Left cardiac atrium (tissue), 4 donors: ENCODE measurements around the gene COL9A1. TPM values are rescaled to one million over a fixed set of nuclear protein-coding genes. Genes with fewer than 3 reads are reported as not detected.
"Not testable (repeated sequence)": the region's sequence is repeated elsewhere in the genome, so short reads cannot be mapped to it uniquely, and the experiment has no call there.

Experiments used
- ATAC-seq, 2 donors: fragments of 200-7000 bp; cut with Tn5 transposase; one replicate each; pipeline ENCODE4 v1.9.1; 2020; ENCODE audit warnings: mild to moderate bottlenecking in 2 of 2, moderate library complexity in 2 of 2
- DNase-seq: peaks from one replicate; pipeline ENCODE4 v3.0.0-alpha.2; 2020
- intact Hi-C, 2 donors: fragments of 100-400 bp; cut with DNase I; formaldehyde crosslinking; loops; one replicate each; pipeline versions ENCODE4 v1.14.1 to v1.15.1; 2022 to 2023
- long read RNA-seq: library from polyadenylated mRNA; unstranded; transcript quantifications from one replicate; pipeline ENCODE4 v2.0.0, GENCODE V29; 2021
- total RNA-seq, 2 donors: library from RNA; stranded (reverse); fragmentation: NEBNext Ultra II Directional; extraction: Animal tissue kit (Norgen Biotek cat#: 25700); gene quantifications; one replicate each; pipeline ENCODE4 v1.2.1, GENCODE V29; 2021
- donor health status: DM: no; HTN: yes; CAD: no.
- donor health status: DM: no; HTN: yes; CAD: no; lungs with severe emphysema.
- donor health status: DM: yes; HTN: yes; CAD: no.
- donor health status: Dilated cardiomyopathy.

COL9A1 gene
- under 1 TPM; 0.29 to 0.37 TPM for total RNA-seq
- long read RNA-seq, partial matches to known transcripts = 0 of 1 reads
- long read RNA-seq, other reads (novel, unspliced or antisense) = 0 of 1 reads

- ATAC-seq = no peak
- no peak for DNase-seq
- intact Hi-C loops = loop anchor here in 1 of 2 donors (10.0 kb wide), 1 partner anchor 712 kb away; no protein-coding TSS in a partner anchor
Observed at GRCh38 chr6:70303034-70303525, at the start of gene COL9A1. Gene COL9A1, minus strand, starts transcription at chr6:70303084. Its CDS starts 160 bp downstream, at chr6:70302924.

- DNase-seq = no peak
- intact Hi-C loops = no loop called here
- ATAC-seq = no peak
Observed at GRCh38 chr6:70351461-70351860, 48.6 kb upstream of the COL9A1 start.

DNA sequence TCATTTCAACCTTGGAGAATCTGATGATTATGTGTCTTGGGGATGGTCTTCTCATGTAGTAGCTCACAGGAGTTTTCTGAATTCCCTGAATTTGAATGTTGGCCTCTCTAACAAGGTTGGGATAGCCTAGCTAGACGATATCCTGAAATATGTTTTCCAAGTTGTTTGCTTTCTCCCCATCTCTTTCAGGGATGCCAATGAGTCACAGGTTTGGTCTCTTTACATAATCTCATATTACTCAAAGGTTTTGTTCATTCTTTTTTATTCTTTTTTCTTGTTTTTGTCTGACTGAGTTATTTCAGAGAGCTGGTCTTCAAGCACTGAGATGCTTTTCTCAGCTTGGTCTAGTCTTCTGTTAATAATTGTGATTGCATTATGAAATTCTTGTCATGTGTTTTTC, 42.7 kb upstream of the COL9A1 start:
- no peak for DNase-seq
- intact Hi-C loops = no loop called here
- ATAC-seq = no peak

GRCh38 chr6:70343313-70343712, 40.4 kb upstream of the COL9A1 start:
- DNase-seq (no peak), ATAC-seq (no peak)
- intact Hi-C loops = no loop called here

DNA sequence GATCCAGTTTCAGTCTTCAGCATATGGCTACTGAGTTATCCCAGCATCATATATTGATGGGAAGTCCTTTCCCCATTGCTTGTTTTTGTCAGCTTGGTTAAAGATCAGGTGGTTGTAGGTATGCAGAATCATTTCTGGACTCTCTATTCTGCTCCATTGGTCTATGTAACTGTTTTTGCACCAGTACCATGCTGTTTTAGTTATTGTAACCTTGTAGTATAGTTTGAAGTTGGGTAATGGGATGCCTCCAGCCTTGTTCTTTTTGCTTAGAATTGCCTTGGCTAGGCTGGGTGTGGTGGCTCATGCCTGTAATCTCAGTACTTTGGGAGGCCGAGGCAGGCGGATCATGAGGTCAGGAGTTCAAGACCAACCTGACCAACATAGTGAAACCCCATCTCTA, 36.9 kb upstream of the COL9A1 start:
- ATAC-seq, intact Hi-C loops, DNase-seq: not testable (repeated sequence)

DNA sequence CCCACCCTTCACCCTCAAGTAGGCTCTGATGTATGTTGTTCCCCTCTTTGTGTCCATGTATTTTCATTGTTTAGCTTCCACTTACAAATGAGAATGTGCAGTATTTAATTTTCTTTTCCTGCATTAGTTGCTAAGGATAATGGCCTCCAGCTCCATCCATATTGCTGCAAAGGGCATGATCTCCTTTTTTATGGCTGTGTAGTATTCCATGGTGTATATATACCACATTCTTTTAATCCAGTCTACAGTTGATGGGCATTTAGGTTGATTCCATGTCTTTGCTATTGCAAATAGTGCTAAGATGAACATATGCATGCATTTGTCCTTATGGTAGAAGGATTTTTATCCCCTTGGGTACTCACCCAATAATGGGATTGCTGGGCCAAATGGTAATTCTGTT, 35.9 kb upstream of the COL9A1 start:
- ATAC-seq = no peak
- no peak for DNase-seq
- intact Hi-C loops = no loop called here

DNA sequence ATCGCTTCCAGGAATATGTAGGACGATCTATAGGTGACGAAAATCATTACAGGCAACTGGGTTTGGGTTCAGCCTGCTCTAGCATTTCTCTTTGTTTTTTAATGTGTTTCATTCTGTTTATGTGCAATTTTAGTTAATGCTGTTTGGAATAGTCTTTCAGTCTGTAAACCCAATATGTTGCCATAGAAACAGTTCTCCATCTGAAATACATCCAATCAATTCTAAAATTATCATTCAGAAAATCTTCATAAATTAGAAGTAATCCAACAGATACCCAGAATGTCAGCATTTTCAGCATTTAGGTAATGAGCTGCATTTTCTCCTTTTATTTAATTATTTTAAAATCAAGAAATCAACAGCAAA, 34.8 kb upstream of the COL9A1 start:
- intact Hi-C loops = no loop called here
- no peak for ATAC-seq
- DNase-seq = no peak

DNA sequence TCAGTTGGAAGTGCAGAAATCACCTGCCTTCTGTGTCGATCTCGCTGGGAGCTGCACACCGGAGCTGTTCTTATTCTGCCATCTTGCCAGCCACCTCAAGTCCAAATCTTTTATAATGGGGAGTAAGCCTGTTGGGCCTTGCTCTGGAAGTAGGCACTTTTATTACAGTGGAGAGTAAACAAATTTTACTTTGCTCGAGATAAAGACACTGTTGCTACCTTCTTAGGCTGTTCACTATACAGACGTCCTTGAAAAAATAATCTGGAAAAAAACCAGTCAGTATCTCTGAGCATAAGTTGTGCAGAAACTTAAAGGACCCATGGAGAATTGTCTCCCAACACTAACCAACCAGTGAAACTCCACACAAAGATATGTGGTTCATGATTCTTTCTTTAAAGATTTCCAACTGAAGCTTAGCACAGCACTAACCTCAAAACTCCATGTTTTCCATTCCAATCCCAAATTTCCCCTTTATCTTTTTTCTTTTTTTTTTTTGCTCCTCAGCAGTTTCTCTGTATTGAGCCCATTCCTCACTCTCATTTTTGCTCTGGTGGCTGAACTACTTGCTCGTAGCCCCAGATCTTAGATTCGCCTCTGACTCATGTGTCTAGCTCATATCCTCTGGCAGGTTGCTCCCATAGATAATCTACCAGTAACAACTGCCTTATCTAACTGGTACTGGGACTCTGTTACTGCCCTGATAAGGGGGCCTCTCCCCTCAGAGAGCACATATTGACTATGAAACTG, 34.3 kb upstream of the COL9A1 start:
- ATAC-seq (peak in 1 of 2 donors; percentile 64), DNase-seq (no peak)
- intact Hi-C loops = no loop called here

GRCh38 chr6:70327036-70327435, 24.2 kb upstream of the COL9A1 start:
- ATAC-seq (no peak), DNase-seq (no peak)
- intact Hi-C loops = no loop called here

DNA sequence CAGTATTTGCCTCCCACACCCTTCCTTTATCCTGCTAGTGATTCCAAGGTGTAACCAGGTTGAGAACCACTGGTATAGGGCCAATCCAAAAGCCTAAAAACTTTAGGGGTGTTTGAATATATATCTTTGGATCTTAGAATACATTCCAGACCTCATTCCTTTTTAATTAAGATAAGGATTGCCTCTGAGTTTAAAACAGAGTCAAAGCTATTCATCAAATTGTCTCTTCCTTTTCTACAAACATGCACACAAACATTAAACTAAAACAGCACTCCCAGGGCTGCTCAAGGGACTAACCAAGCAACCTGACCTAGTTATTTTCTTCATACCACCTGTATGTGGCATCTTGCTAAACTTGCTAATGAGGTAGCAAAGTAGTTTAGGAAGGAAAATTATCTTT, 22.1 kb upstream of the COL9A1 start:
- ATAC-seq (no peak), DNase-seq (no peak)
- intact Hi-C loops = no loop called here

DNA sequence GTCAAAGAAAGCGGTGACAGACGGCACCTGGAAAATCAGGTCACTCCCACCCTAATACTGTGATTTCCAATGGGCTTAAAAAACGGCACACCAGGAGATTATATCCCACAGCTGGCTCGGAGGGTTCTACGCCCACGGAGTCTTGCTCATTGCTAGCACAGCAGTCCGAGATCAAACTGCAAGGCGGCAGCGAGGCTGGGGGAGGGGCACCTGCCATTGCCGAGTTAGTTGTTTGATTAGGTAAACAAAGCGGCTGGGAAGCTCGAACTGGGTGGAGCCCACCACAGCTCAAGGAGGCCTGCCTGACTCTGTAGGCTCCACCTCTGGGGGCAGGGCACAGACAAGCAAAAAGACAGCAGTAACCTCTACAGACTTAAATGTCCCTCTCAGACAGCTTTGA, 14.9 kb upstream of the COL9A1 start:
- ATAC-seq, DNase-seq, intact Hi-C loops: not testable (repeated sequence)

- DNase-seq (no peak), ATAC-seq (no peak)
- intact Hi-C loops = no loop called here
Observed at GRCh38 chr6:70315079-70315751, 12.3 kb upstream of the COL9A1 start.

DNA sequence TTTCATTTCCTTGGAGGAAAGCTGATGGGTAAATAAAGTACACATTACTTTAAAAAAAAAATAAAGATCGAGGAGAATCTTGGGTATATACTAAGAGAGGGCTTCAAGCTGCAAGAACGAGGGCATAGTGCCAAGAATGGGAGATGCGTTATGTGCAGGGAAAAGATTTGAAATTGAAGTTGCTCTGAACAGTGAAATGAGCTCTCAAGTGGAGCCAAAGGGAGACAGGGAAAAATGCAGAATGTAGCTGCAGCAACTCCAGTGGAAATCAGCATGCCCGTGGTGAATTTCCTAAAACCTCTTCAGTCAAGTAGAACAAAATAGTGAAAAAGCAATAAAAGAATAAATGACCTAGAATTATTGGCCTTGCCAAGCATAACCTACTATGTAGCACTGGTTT, 11.4 kb upstream of the COL9A1 start:
- DNase-seq = no peak
- no peak for ATAC-seq
- intact Hi-C loops = no loop called here

DNA sequence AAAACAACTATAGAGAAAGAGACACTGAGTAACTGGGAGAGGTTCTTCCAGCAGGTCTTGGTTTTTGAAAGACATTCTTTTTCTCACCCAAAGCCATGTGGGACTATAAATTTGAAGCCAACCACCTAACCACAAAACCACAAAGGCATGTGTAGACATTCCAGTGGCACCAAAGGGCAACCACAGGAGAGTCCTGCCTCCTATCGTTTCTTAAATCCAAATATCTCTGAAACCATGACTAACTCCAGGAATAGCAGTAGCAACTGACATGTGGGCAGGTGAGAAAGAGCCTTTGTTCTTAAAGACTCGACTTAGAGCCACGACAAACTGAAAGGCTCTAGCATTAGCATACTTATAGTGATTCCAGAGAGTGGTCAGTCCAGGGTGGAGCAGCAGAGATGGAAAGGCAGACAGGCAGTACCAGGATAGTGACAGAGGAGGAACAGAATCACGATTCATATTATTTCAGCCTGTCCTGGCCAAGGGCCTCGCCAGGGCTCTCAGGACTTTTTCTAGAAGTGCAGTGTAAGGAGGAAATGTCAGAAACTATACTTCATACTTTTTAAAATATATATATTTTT, 9.4 kb upstream of the COL9A1 start:
- ATAC-seq = no peak
- intact Hi-C loops = loop anchor here in 1 of 2 donors (2.0 kb wide), 1 partner anchor 55 kb away; no protein-coding TSS in a partner anchor
- no peak for DNase-seq

GRCh38 chr6:70310063-70310694, 7.3 kb upstream of the COL9A1 start:
- ATAC-seq (no peak), DNase-seq (no peak)
- intact Hi-C loops = loop anchor here in 1 of 2 donors (2.0 kb wide), 1 partner anchor 59 kb away; no protein-coding TSS in a partner anchor

DNA sequence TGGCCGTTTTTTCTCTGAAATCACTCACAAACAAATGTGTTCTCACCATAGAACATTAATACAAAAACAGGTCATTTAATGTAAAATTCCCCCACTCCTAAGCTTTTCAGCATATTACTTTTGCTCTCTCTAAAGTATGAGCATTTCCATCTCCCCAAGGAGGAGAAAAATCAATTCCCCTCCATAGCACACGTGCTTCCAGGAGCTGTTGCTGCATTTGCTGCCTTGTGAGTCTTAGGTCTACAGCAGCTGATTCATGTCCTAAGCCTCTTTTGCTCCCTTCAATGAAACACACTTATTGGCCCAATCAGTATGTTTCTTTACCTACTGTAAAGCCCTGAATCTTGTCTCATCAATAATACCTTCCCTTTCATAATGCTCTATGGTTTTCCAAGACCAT, 6.4 kb upstream of the COL9A1 start:
- intact Hi-C loops = loop anchor here in 1 of 2 donors (10.0 kb wide), 1 partner anchor 706 kb away; no protein-coding TSS in a partner anchor
- DNase-seq (no peak), ATAC-seq (no peak)

GRCh38 chr6:70308142-70308541, 5.3 kb upstream of the COL9A1 start:
- intact Hi-C loops = loop anchor here in 1 of 2 donors (10.0 kb wide), 1 partner anchor 707 kb away; no protein-coding TSS in a partner anchor
- not testable (repeated sequence) for ATAC-seq

DNA sequence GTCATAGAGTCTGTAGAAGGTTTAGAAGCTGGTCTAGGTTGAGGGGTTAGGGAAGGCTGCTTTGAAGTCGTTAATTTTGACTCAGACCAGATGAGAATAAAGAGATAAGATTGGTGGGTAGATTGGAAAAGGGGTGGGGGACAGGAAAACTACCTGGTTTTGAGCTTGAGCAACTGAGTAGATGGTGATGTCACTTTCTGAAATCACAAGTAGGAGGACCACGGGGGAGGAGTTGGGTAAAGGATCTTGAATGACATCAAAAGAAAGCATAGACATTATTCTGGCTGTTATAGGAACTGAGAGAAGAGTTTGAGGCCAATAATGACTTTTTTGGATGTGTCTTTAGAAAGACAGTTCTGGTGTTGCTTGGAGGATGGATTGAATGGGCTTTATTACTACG, 4.1 kb upstream of the COL9A1 start:
- DNase-seq = no peak
- no peak for ATAC-seq
- intact Hi-C loops = loop anchor here in 1 of 2 donors (10.0 kb wide), 1 partner anchor 708 kb away; no protein-coding TSS in a partner anchor

More at GRCh38 chr6:70308142-70308541, 5.3 kb upstream of the COL9A1 start:
- not testable (repeated sequence) for DNase-seq

GRCh38 chr6:70304616-70305015, 1.7 kb upstream of the COL9A1 start:
- intact Hi-C loops = loop anchor here in 1 of 2 donors (10.0 kb wide), 1 partner anchor 710 kb away; no protein-coding TSS in a partner anchor
- ATAC-seq (no peak), DNase-seq (no peak)
